ENCODE data around the gene NUP43.
"Not testable (repeated sequence)": the region's sequence is repeated elsewhere in the genome, so short reads cannot be mapped to it uniquely, and the experiment has no call there.

- not testable (repeated sequence) for TF ChIP-seq CTCF (IDR thresholded peaks at IDR 0.05; ENCODE audit: low read length); EZH2 (optimal IDR thresholded peaks at IDR 0.05; ENCODE audit: low read depth, low read length)
These were observed 64.5 kb downstream of the NUP43 start for GRCh38 chr6:149681845-149682244.
